H1 (cell line): ENCODE measurements around the gene SIDT1. TPM values are rescaled to one million over a fixed set of nuclear protein-coding genes. Genes with fewer than 3 reads are reported as not detected.

ENCODE experiments used
- CTCF ChIA-PET: fragments of 300-600 bp; sonication (Branson Sonifier 250); formaldehyde crosslinking; loops from one replicate; lab custom pipeline; 2021; ENCODE audit not compliant: partially characterized antibody; lab: Charles Lee
- POLR2A ChIA-PET: fragments of 300-600 bp; sonication (Branson Sonifier 250); formaldehyde crosslinking; loops from one replicate; lab custom pipeline; 2021; ENCODE audit warnings: inconsistent platforms; ENCODE audit not compliant: partially characterized antibody; lab: Charles Lee
- DNase-seq, 2 experiments: peaks; one replicate each; pipeline versions ENCODE4 v3.0.0 to v3.0.0-alpha.2; 2010 to 2022; ENCODE audit warnings: low spot score in 2 of 2, low read depth in 1 of 2, mixed read lengths in 1 of 2
- FAIRE-seq: peaks from 2 replicates; lab custom pipeline; 2011; peaks lifted over from hg19 to GRCh38; lab: Jason Lieb, UNC
- H2AFZ ChIP-seq: 2 replicates; pipeline ENCODE4 v1.8.1; 2012; ENCODE audit warnings: low read length, inconsistent platforms
- H2AK5ac ChIP-seq: 2 replicates; pipeline ENCODE4 v1.6.1; 2013; ENCODE audit warnings: low read depth, low read length
- H2BK120ac ChIP-seq: replicated peaks from 2 replicates; pipeline ENCODE3; 2013; ENCODE audit warnings: low read depth, low read length, inconsistent platforms
- H2BK12ac ChIP-seq: 2 replicates; pipeline ENCODE4 v1.6.1; 2013; ENCODE audit warnings: low read depth, low read length
- H2BK15ac ChIP-seq: 2 replicates; pipeline ENCODE4 v1.6.1; 2013; ENCODE audit warnings: low read length
- H2BK20ac ChIP-seq: 2 replicates; pipeline ENCODE4 v1.6.1; 2013; ENCODE audit warnings: low read length
- H2BK5ac ChIP-seq: 2 replicates; pipeline ENCODE4 v1.6.1; 2013; ENCODE audit warnings: low read depth, low read length
- H3K14ac ChIP-seq: 2 replicates; pipeline ENCODE4 v1.6.1; 2013; ENCODE audit warnings: inconsistent platforms; ENCODE audit not compliant: insufficient read length
- H3K18ac ChIP-seq: 2 replicates; pipeline ENCODE4 v1.6.1; 2013; ENCODE audit warnings: low read length; ENCODE audit errors: extremely low read depth
- H3K23ac ChIP-seq: 2 replicates; pipeline ENCODE4 v1.6.1; 2013; ENCODE audit warnings: inconsistent platforms; ENCODE audit not compliant: insufficient read length
- H3K23me2 ChIP-seq: 2 replicates; pipeline ENCODE4 v1.6.1; 2013; ENCODE audit warnings: low read depth, low read length
- H3K27ac ChIP-seq: 2 replicates; pipeline ENCODE4 v1.6.1; 2011; ENCODE audit warnings: low read depth, low read length, inconsistent platforms
- H3K27me3 ChIP-seq, 4 experiments: replicated peaks in 1 of 4; 1 replicate in 1 of 4; 2 replicates in 3 of 4; pipeline versions ENCODE4 v1.6.1 to v1.8.1; 2011 to 2013; ENCODE audit warnings: low read length in 3 of 4, mild to moderate bottlenecking in 3 of 4, inconsistent platforms in 2 of 4, mixed read lengths in 2 of 4, moderate library complexity in 1 of 4; ENCODE audit not compliant: control insufficient read depth in 3 of 4, insufficient read depth in 3 of 4; ENCODE audit errors: extremely low read depth in 1 of 4
- H3K36me3 ChIP-seq, 4 experiments: 2 replicates each; pipeline versions ENCODE4 v1.6.1 to v1.8.1; 2011 to 2013; ENCODE audit warnings: mild to moderate bottlenecking in 4 of 4, low read length in 3 of 4, moderate library complexity in 2 of 4, control low read depth in 1 of 4, inconsistent platforms in 1 of 4; ENCODE audit not compliant: insufficient read depth in 4 of 4, control insufficient read depth in 2 of 4
- H3K4ac ChIP-seq: replicated peaks from 2 replicates; pipeline ENCODE3; 2013; ENCODE audit warnings: low read length, low read depth, mixed read lengths, inconsistent platforms; ENCODE audit not compliant: insufficient read length
- H3K4me1 ChIP-seq, 4 experiments: replicated peaks in 1 of 4; 1 replicate in 1 of 4; 2 replicates in 3 of 4; pipeline versions ENCODE4 v1.6.1 to v1.8.1; 2011 to 2013; ENCODE audit warnings: low read length in 3 of 4, inconsistent platforms in 2 of 4, mixed read lengths in 1 of 4; ENCODE audit not compliant: insufficient read depth in 4 of 4, control insufficient read depth in 3 of 4
- H3K4me2 ChIP-seq, 2 experiments: 2 replicates each; pipeline versions ENCODE4 v1.6.1 to v1.8.1; 2011 to 2013; ENCODE audit warnings: low read depth in 2 of 2, low read length in 2 of 2, control low read depth in 1 of 2, inconsistent platforms in 1 of 2, mild to moderate bottlenecking in 1 of 2; ENCODE audit not compliant: insufficient read depth in 1 of 2
- H3K4me3 ChIP-seq, 4 experiments: fragments of 200-600, 300-600 bp in 1 of 4; sonication (generic), shearing (Covaris generic), sonication (Bioruptor Twin) in 1 of 4; 2 replicates each; pipeline versions ENCODE4 v1.5.1 to v1.8.1; 2011 to 2016; ENCODE audit warnings: low read length in 4 of 4, low read depth in 3 of 4, control low read depth in 2 of 4, inconsistent platforms in 2 of 4, mild to moderate bottlenecking in 2 of 4, mixed read lengths in 1 of 4, moderate library complexity in 1 of 4; ENCODE audit not compliant: insufficient read depth in 2 of 4; ENCODE audit errors: extremely low read depth in 1 of 4
- H3K56ac ChIP-seq: replicated peaks from 2 replicates; pipeline ENCODE3; 2013; ENCODE audit warnings: low read depth, mild to moderate bottlenecking, mixed read lengths, low read length, inconsistent platforms; ENCODE audit not compliant: insufficient read length
- H3K79me1 ChIP-seq: 2 replicates; pipeline ENCODE4 v1.6.1; 2013; ENCODE audit warnings: low read depth, low read length, control low read depth
- H3K79me2 ChIP-seq, 2 experiments: 2 replicates each; pipeline versions ENCODE4 v1.6.1 to v1.8.1; 2012 to 2013; ENCODE audit warnings: low read length in 2 of 2, mild to moderate bottlenecking in 2 of 2, inconsistent platforms in 1 of 2; ENCODE audit not compliant: insufficient read depth in 2 of 2, control insufficient read depth in 1 of 2
- H3K9ac ChIP-seq, 4 experiments: replicated peaks in 1 of 4; 1 replicate in 1 of 4; 2 replicates in 3 of 4; pipeline versions ENCODE4 v1.6.1 to v1.8.1; 2011 to 2013; ENCODE audit warnings: low read depth in 3 of 4, low read length in 3 of 4, control low read depth in 2 of 4, mild to moderate bottlenecking in 2 of 4, moderate library complexity in 2 of 4, inconsistent platforms in 1 of 4; ENCODE audit errors: extremely low read depth in 1 of 4
- H3K9me3 ChIP-seq, 2 experiments: 2 replicates each; pipeline versions ENCODE4 v1.6.1 to v1.8.1; 2012 to 2013; ENCODE audit warnings: mild to moderate bottlenecking in 2 of 2, moderate library complexity in 2 of 2, control low read depth in 1 of 2, inconsistent platforms in 1 of 2, low read depth in 1 of 2, low read length in 1 of 2, mixed read lengths in 1 of 2; ENCODE audit not compliant: insufficient read depth in 2 of 2
- H4K20me1 ChIP-seq, 2 experiments: replicated peaks in 1 of 2; 2 replicates each; pipeline versions ENCODE3 to v1.8.1; 2011 to 2013; ENCODE audit warnings: inconsistent platforms in 2 of 2, low read length in 2 of 2, mild to moderate bottlenecking in 1 of 2; ENCODE audit not compliant: insufficient read depth in 2 of 2, control insufficient read depth in 1 of 2
- H4K5ac ChIP-seq: 2 replicates; pipeline ENCODE4 v1.6.1; 2013; ENCODE audit warnings: low read length, low read depth, mixed read lengths, inconsistent platforms; ENCODE audit not compliant: insufficient read length
- H4K8ac ChIP-seq: 2 replicates; pipeline ENCODE4 v1.8.0; 2013; ENCODE audit warnings: mild to moderate bottlenecking, moderate library complexity, low read length, inconsistent platforms; ENCODE audit not compliant: insufficient read depth; ENCODE audit errors: extremely low read depth
- H4K91ac ChIP-seq: replicated peaks from 2 replicates; pipeline ENCODE3; 2013; ENCODE audit warnings: low read length, mixed read lengths, inconsistent platforms; ENCODE audit not compliant: insufficient read length
- SIX5 ChIP-seq: IDR thresholded peaks from 2 replicates; pipeline ENCODE4 v1.6.1; 2011; ENCODE audit warnings: mild to moderate bottlenecking, low read depth, low read length
- WGBS, 2 experiments: shearing (Covaris generic) in 1 of 2; methylation state at CpG; one replicate each; pipeline versions ENCODE4 v1.1.6 to v1.1.7; 2013 to 2015; ENCODE audit warnings: low lambda C conversion rate in 2 of 2, mixed read lengths in 2 of 2, inconsistent platforms in 1 of 2, low coverage in 1 of 2, missing lambda C conversion rate in 1 of 2; ENCODE audit not compliant: insufficient replicate concordance in 2 of 2, insufficient coverage in 1 of 2, insufficient read length in 1 of 2; ENCODE audit errors: extremely low coverage in 1 of 2, missing lambda C conversion rate in 1 of 2; 5-methylcytosine and 5-hydroxymethylcytosine counted together
- polyA plus RNA-seq, 7 experiments: library from polyadenylated mRNA; depleted of rRNA in 3 of 7; stranded (reverse) in 5 of 7; unstranded in 2 of 7; fragments of >200 nt in 5 of 7; fragments of 200-250 nt in 2 of 7; gene quantifications; 1 replicate in 5 of 7; 2 replicates in 1 of 7; 4 replicates in 1 of 7; pipeline versions ENCODE4 v1.2.1 to v1.2.3, GENCODE V29; 2011 to 2013; ENCODE audit warnings: missing spikeins in 2 of 7, mixed read lengths in 2 of 7
- total RNA-seq: library from RNA; stranded (reverse); fragmentation: NEBNext Ultra II Directional; extraction: Animal tissue kit (Norgen Biotek cat#: 25700); gene quantifications from 2 replicates; pipeline ENCODE4 v1.2.1, GENCODE V29; 2021

The SIDT1 gene
- total and polyA plus RNA-seq, 2 of the 8 experiments (the other 6 are each of a cell fraction or from before 2014, with no cell fraction given), result 0.06 TPM; not detected in 1

GRCh38 chr3:113597596-113598354 is 65.4 kb downstream of the SIDT1 start:
- no peak for TF ChIP-seq SIX5
- H3K14ac ChIP-seq, result no peak overlapping the region
- no peaks in the 10 kb centered on the region for H4K20me1 ChIP-seq
- ChIA-PET POLR2A (interaction anchor here (1.2 kb wide), 1 partner anchor 19 kb away, joined by 3 read pairs; no protein-coding TSS in a partner anchor), CTCF (interaction anchor here (0.8 to 1.7 kb wide), 2 partner anchors 20 to 271 kb away, joined by 3 to 4 read pairs; no protein-coding TSS in a partner anchor)
- DNase-seq (no peak), FAIRE-seq (no peak)
- H3K9me3 ChIP-seq, result no peaks in the 10 kb centered on the region
- no peak overlapping the region for H3K18ac ChIP-seq
- no peak overlapping the region for H2BK120ac ChIP-seq
- no peak overlapping the region for H2BK20ac ChIP-seq
- no peak overlapping the region for H2AK5ac ChIP-seq
- H2BK12ac ChIP-seq, result no peak overlapping the region
- no peak overlapping the region for H3K27ac ChIP-seq
- H3K79me1 ChIP-seq, result no peaks in the 10 kb centered on the region
- no peak overlapping the region for H3K4me2 ChIP-seq
- no peak overlapping the region for H4K5ac ChIP-seq
- H3K23ac ChIP-seq, result no peak overlapping the region
- H3K79me2 ChIP-seq, result no peaks in the 10 kb centered on the region
- H2BK15ac ChIP-seq, result no peak overlapping the region
- H3K27me3 ChIP-seq, result no peaks in the 10 kb centered on the region
- H3K9ac ChIP-seq, result no peak overlapping the region
- no peaks in the 10 kb centered on the region for H3K23me2 ChIP-seq
- no peak overlapping the region for H4K8ac ChIP-seq
- 90% methylated on average over 4 of the region's 4 CpGs; no CpG with 5 or more reads in 1 of the 2 experiments for WGBS, 2 experiments
- no peak overlapping the region for H2BK5ac ChIP-seq
- no peaks in the 10 kb centered on the region for H3K36me3 ChIP-seq
- no peak overlapping the region for H3K4me3 ChIP-seq
- H2AFZ ChIP-seq, result no peak overlapping the region
- H3K4ac ChIP-seq, result no peak overlapping the region
- no peak overlapping the region for H3K56ac ChIP-seq
- H3K4me1 ChIP-seq, result no peaks in the 10 kb centered on the region
- H4K91ac ChIP-seq, result no peak overlapping the region
